H9 (cell line): ENCODE results near the gene ZNF503. TPM values are rescaled to one million over a fixed set of nuclear protein-coding genes. Genes with fewer than 3 reads are reported as not detected.

ENCODE experiments used
- DNase-seq: peaks from one replicate; pipeline ENCODE4 v3.0.0-alpha.2; 2017
- H2AFZ ChIP-seq: one replicate; pipeline ENCODE4 v1.6.1; 2013; ENCODE audit warnings: mild to moderate bottlenecking, low read length, control low read depth, moderate library complexity
- H2AK5ac ChIP-seq: 2 replicates; pipeline ENCODE4 v1.6.1; 2013; ENCODE audit warnings: low read length, control low read depth, mixed read lengths; ENCODE audit not compliant: insufficient read length
- H2BK120ac ChIP-seq: one replicate; pipeline ENCODE4 v1.6.1; 2013; ENCODE audit warnings: low read depth, mild to moderate bottlenecking, low read length, control low read depth, inconsistent platforms; ENCODE audit not compliant: poor library complexity, severe bottlenecking
- H2BK12ac ChIP-seq: 2 replicates; pipeline ENCODE4 v1.6.1; 2013; ENCODE audit warnings: low read length, control low read depth, mixed read lengths, low read depth; ENCODE audit not compliant: insufficient read length
- H2BK15ac ChIP-seq: 2 replicates; pipeline ENCODE4 v1.6.1; 2013; ENCODE audit warnings: low read depth, low read length, control low read depth
- H2BK20ac ChIP-seq: one replicate; pipeline ENCODE4 v1.6.1; 2013; ENCODE audit warnings: low read depth, mild to moderate bottlenecking, low read length, control low read depth, inconsistent platforms; ENCODE audit not compliant: poor library complexity, severe bottlenecking
- H2BK5ac ChIP-seq: 2 replicates; pipeline ENCODE4 v1.6.1; 2013; ENCODE audit warnings: low read length, control low read depth, mixed read lengths; ENCODE audit not compliant: insufficient read length
- H3K14ac ChIP-seq: 2 replicates; pipeline ENCODE4 v1.6.1; 2013; ENCODE audit warnings: low read length, control low read depth; ENCODE audit not compliant: insufficient read depth
- H3K18ac ChIP-seq: 2 replicates; pipeline ENCODE4 v1.6.1; 2013; ENCODE audit warnings: low read depth, mild to moderate bottlenecking, mixed read lengths, low read length, control low read depth; ENCODE audit not compliant: insufficient read length
- H3K23ac ChIP-seq: 2 replicates; pipeline ENCODE4 v1.6.1; 2013; ENCODE audit warnings: low read length, control low read depth, mixed read lengths, low read depth; ENCODE audit not compliant: insufficient read length
- H3K23me2 ChIP-seq: 2 replicates; pipeline ENCODE4 v1.6.1; 2013; ENCODE audit warnings: low read depth, mild to moderate bottlenecking, mixed read lengths, low read length, control low read depth; ENCODE audit not compliant: insufficient read length, poor library complexity, severe bottlenecking
- H3K27ac ChIP-seq: 2 replicates; pipeline ENCODE4 v1.5.1; 2013; ENCODE audit warnings: low read length, control low read depth, mixed read lengths, low read depth; ENCODE audit not compliant: insufficient read length
- H3K27me3 ChIP-seq: 2 replicates; pipeline ENCODE4 v1.6.1; 2013; ENCODE audit warnings: low read length, control low read depth, inconsistent platforms; ENCODE audit not compliant: insufficient read depth
- H3K4ac ChIP-seq: 2 replicates; pipeline ENCODE4 v1.6.1; 2013; ENCODE audit warnings: low read depth, mild to moderate bottlenecking, control low read depth, inconsistent platforms, low read length, moderate library complexity
- H3K4me1 ChIP-seq: 2 replicates; pipeline ENCODE4 v1.6.1; 2013; ENCODE audit warnings: low read length, control low read depth, inconsistent platforms; ENCODE audit not compliant: insufficient read depth
- H3K4me2 ChIP-seq: 2 replicates; pipeline ENCODE4 v1.6.1; 2013; ENCODE audit warnings: low read length, control low read depth, mixed read lengths; ENCODE audit not compliant: insufficient read length, insufficient read depth
- H3K56ac ChIP-seq: 2 replicates; pipeline ENCODE4 v1.6.1; 2013; ENCODE audit warnings: low read depth, mild to moderate bottlenecking, mixed read lengths, low read length, control low read depth; ENCODE audit not compliant: insufficient read length
- H3K79me1 ChIP-seq: 2 replicates; pipeline ENCODE4 v1.6.1; 2013; ENCODE audit warnings: low read depth, mild to moderate bottlenecking, moderate library complexity, low read length, control low read depth, inconsistent platforms; ENCODE audit not compliant: insufficient read depth, poor library complexity, severe bottlenecking
- H3K79me2 ChIP-seq: 2 replicates; pipeline ENCODE4 v1.6.1; 2013; ENCODE audit warnings: low read length, control low read depth, inconsistent platforms; ENCODE audit not compliant: insufficient read depth
- H3K9ac ChIP-seq: 2 replicates; pipeline ENCODE4 v1.6.1; 2013; ENCODE audit warnings: low read length, control low read depth, mixed read lengths; ENCODE audit not compliant: insufficient read length; ENCODE audit errors: extremely low read depth
- H3K9me3 ChIP-seq: one replicate; pipeline ENCODE4 v1.6.1; 2013; ENCODE audit warnings: low read depth, low read length, inconsistent platforms; ENCODE audit not compliant: control insufficient read depth
- H3T11ph ChIP-seq: one replicate; pipeline ENCODE4 v1.6.1; 2013; ENCODE audit warnings: mild to moderate bottlenecking, low read length, control low read depth, inconsistent platforms
- H4K20me1 ChIP-seq: one replicate; pipeline ENCODE4 v1.6.1; 2013; ENCODE audit not compliant: control insufficient read depth, insufficient read length, insufficient read depth
- H4K5ac ChIP-seq: 2 replicates; pipeline ENCODE4 v1.6.1; 2013; ENCODE audit warnings: low read depth, mild to moderate bottlenecking, mixed read lengths, low read length, control low read depth; ENCODE audit not compliant: insufficient read length
- H4K8ac ChIP-seq: replicated peaks from 2 replicates; pipeline ENCODE4 v1.6.1; 2013; ENCODE audit warnings: low read length, control low read depth, mixed read lengths, low read depth; ENCODE audit not compliant: insufficient read length
- H4K91ac ChIP-seq: 2 replicates; pipeline ENCODE4 v1.6.1; 2013; ENCODE audit warnings: low read depth, mild to moderate bottlenecking, moderate library complexity, mixed read lengths, low read length, control low read depth; ENCODE audit not compliant: insufficient read length
- H3K27ac Mint-ChIP-seq, 3 experiments: 2 replicates in 2 of 3; 3 replicates in 1 of 3; pipeline ENCODE4 v1.8.0; 2020 to 2021; ENCODE audit warnings: mixed read lengths in 3 of 3, mild to moderate bottlenecking in 1 of 3, moderate library complexity in 1 of 3
- H3K27me3 Mint-ChIP-seq: 2 replicates; pipeline ENCODE4 v1.8.0; 2021; ENCODE audit warnings: low read depth, mild to moderate bottlenecking, moderate library complexity, mixed read lengths
- H3K36me3 Mint-ChIP-seq, 3 experiments: 2 replicates in 2 of 3; 3 replicates in 1 of 3; pipeline ENCODE4 v1.8.0; 2020 to 2021; ENCODE audit warnings: low read depth in 3 of 3, mixed read lengths in 3 of 3; ENCODE audit not compliant: insufficient read depth in 1 of 3
- H3K4me1 Mint-ChIP-seq, 2 experiments: 2 replicates each; pipeline ENCODE4 v1.8.0; 2020; ENCODE audit warnings: mixed read lengths in 2 of 2
- H3K4me3 Mint-ChIP-seq, 2 experiments: 2 replicates in 1 of 2; 3 replicates in 1 of 2; pipeline ENCODE4 v1.8.0; 2020 to 2021; ENCODE audit warnings: mild to moderate bottlenecking in 2 of 2, mixed read lengths in 2 of 2, moderate library complexity in 1 of 2
- H3K9me3 Mint-ChIP-seq, 2 experiments: 2 replicates in 1 of 2; 3 replicates in 1 of 2; pipeline ENCODE4 v1.8.0; 2020; ENCODE audit warnings: mild to moderate bottlenecking in 2 of 2, mixed read lengths in 2 of 2, moderate library complexity in 1 of 2
- CTCF ChIP-seq: fragments of 200-600 bp; sonication (generic); conservative IDR thresholded peaks from 3 replicates; pipeline ENCODE4 v1.8.0; 2021; ENCODE audit warnings: antibody characterized with exemption, mild to moderate bottlenecking
- total RNA-seq: library from RNA; stranded (reverse); gene quantifications from 2 replicates; pipeline ENCODE4 v1.2.1, GENCODE V29; 2021

Gene ZNF503
- total RNA-seq, 1 experiment from 2014 or later: 0.09 TPM

- H2BK5ac ChIP-seq: no peak overlapping the region
- H3K18ac ChIP-seq: no peak overlapping the region
- no peak overlapping the region for H3K9ac ChIP-seq
- no peak overlapping the region for H3K14ac ChIP-seq
- no peak overlapping the region for H3K4me2 ChIP-seq
- H3K27me3 Mint-ChIP-seq: peaks cover 64% of the 10 kb centered on the region
- no peak overlapping the region for H2BK12ac ChIP-seq
- H3K56ac ChIP-seq: no peak overlapping the region
- H3K4ac ChIP-seq: no peak overlapping the region
- H3K36me3 Mint-ChIP-seq: peaks cover 0 to 18% (median 0%) of the 10 kb centered on the region in 3 experiments; a peak in 2 of 7 replicates
- H2BK120ac ChIP-seq: no peak overlapping the region
- H4K20me1 ChIP-seq: no peaks in the 10 kb centered on the region
- H3K4me3 Mint-ChIP-seq: no peak overlapping the region
- H4K8ac ChIP-seq: no peak overlapping the region
- no peak overlapping the region for H4K91ac ChIP-seq
- H3T11ph ChIP-seq: no peak overlapping the region
- H3K27me3 ChIP-seq: peaks cover 5% of the 10 kb centered on the region; the same call in 1 of the 2 replicates
- no peaks in the 10 kb centered on the region for H3K9me3 ChIP-seq
- H3K23me2 ChIP-seq: no peaks in the 10 kb centered on the region
- H4K5ac ChIP-seq: no peak overlapping the region
- peaks cover 8 to 15% of the 10 kb centered on the region in 2 experiments for H3K4me1 Mint-ChIP-seq
- peaks cover 2% of the 10 kb centered on the region; the same call in 1 of the 2 replicates for H3K4me1 ChIP-seq
- no peaks in the 10 kb centered on the region for H3K79me1 ChIP-seq
- no peak overlapping the region for H3K23ac ChIP-seq
- H3K9me3 Mint-ChIP-seq: peaks cover 21 to 25% of the 10 kb centered on the region in 2 experiments
- H3K27ac ChIP-seq: no peak overlapping the region
- no peak overlapping the region for H3K27ac Mint-ChIP-seq
- no peaks in the 10 kb centered on the region for H3K79me2 ChIP-seq
- no peak for DNase-seq
- H2AFZ ChIP-seq: no peak overlapping the region
- no peak overlapping the region for H2AK5ac ChIP-seq
- H2BK20ac ChIP-seq: no peak overlapping the region
- H2BK15ac ChIP-seq: no peak overlapping the region
- TF ChIP-seq CTCF: no peak
These were observed 40.1 kb upstream of the ZNF503 start for GRCh38 chr10:75441682-75442081.
